ENCODE measurements around the gene APOE. TPM values are rescaled to one million over a fixed set of nuclear protein-coding genes. Genes with fewer than 3 reads are reported as not detected.
A peak's percentile ranks its signal among the peaks of the same experiment; 100 is the strongest.

Gene APOE
- total and polyA plus RNA-seq, 9 of the 15 experiments (the other 6 are each of a cell fraction or from before 2014, with no cell fraction given) = 0.14 to 180 (median 58.1) TPM; not detected in 1

GRCh38 chr19:44889830-44890365 lies 15.7 kb upstream of the APOE start (continued):
- no peak for TF ChIP-seq ZHX1 (conservative IDR thresholded peaks at IDR 0.05; ENCODE audit: low read length)
- TF ChIP-seq NFATC3 (IDR thresholded peaks at IDR 0.05) = 0 out of 2 replicates have a peak, but pooled peaks have one; percentile 50
- TF ChIP-seq HDAC3 (IDR thresholded peaks at IDR 0.05; ENCODE audit: borderline replicate concordance, partially characterized antibody) = no peak
- TF ChIP-seq BCOR (IDR thresholded peaks at IDR 0.05) = peak; percentile 65; the same call in 1 of the 2 replicates
- TF ChIP-seq CREB3 (tag; conservative IDR thresholded peaks at IDR 0.05; ENCODE audit: low read depth) = 0 out of 2 replicates have a peak, but pooled peaks have one; percentile 22
- TF ChIP-seq ZNF407 (IDR thresholded peaks at IDR 0.05; ENCODE audit: low read depth) = peak; percentile 57
- peak; percentile 46 for TF ChIP-seq BRD9 (IDR thresholded peaks at IDR 0.05; ENCODE audit: low read depth, partially characterized antibody)
- TF ChIP-seq ILF3 (IDR thresholded peaks at IDR 0.05; ENCODE audit: borderline replicate concordance) = peak; percentile 38; the same call in 1 of the 2 replicates
- TF ChIP-seq NCOR1 (IDR thresholded peaks at IDR 0.05) = 0 out of 2 replicates have a peak, but pooled peaks have one; percentile 23
- TF ChIP-seq TAF7 (tag; IDR thresholded peaks at IDR 0.05) = peak; percentile 18; the same call in 1 of the 2 replicates
- TF ChIP-seq HLTF (IDR thresholded peaks at IDR 0.05) = peak; percentile 86; the same call in 1 of the 2 replicates
- TF ChIP-seq TAF9B (IDR thresholded peaks at IDR 0.05; ENCODE audit: partially characterized antibody) = peak; percentile 83
- TF ChIP-seq NBN (IDR thresholded peaks at IDR 0.05; ENCODE audit: low read depth) = no peak
- TF ChIP-seq TOE1 (IDR thresholded peaks at IDR 0.05; ENCODE audit: borderline replicate concordance) = peak; percentile 63; the same call in 1 of the 2 replicates
- TF ChIP-seq TOE1 (CRISPR knock-in tag; IDR thresholded peaks at IDR 0.05; ENCODE audit: borderline replicate concordance, low read depth) = no peak
- peak; percentile 54; the same call in 1 of the 2 replicates for TF ChIP-seq ZNF316 (IDR thresholded peaks at IDR 0.05)
